ENCODE data around the gene OR13C4. TPM values are rescaled to one million over a fixed set of nuclear protein-coding genes. Genes with fewer than 3 reads are reported as not detected.
"Not testable (repeated sequence)": the region's sequence is repeated elsewhere in the genome, so short reads cannot be mapped to it uniquely, and the experiment has no call there.

OR13C4 gene
- total and polyA plus RNA-seq, 11 donors: not detected

DNA sequence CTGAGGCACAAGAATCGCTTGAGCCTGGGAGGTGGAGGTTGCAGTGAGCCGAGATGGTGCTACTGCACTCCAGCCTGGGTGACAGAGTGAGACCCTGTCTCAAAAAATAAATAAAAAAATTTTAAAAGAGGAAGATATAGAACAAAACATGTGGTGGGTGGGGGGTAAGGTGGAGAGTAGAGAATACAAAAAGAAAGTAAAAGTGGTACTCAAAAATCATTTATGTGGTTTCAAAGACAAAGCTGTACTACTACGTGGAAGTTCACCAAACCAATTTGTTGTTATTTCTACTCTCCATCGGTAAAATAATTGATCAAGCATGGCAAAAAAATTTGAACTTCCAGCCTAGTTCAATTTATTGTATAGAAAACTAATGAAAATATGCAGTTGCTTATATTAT lies 17.6 kb upstream of the OR13C4 start:
- DNase-seq (no peak), ATAC-seq (no peak)
- H3K4me1 ChIP-seq: no peaks in the 10 kb centered on the region
- H3K4me3 ChIP-seq: no peak overlapping the region
- intact Hi-C loops (cut with DNase I): no loop called here
- no peaks in the 10 kb centered on the region for H3K27me3 ChIP-seq
- TF ChIP-seq POLR2A (IDR thresholded peaks at IDR 0.05): no peak
- TF ChIP-seq, protein P1, sequence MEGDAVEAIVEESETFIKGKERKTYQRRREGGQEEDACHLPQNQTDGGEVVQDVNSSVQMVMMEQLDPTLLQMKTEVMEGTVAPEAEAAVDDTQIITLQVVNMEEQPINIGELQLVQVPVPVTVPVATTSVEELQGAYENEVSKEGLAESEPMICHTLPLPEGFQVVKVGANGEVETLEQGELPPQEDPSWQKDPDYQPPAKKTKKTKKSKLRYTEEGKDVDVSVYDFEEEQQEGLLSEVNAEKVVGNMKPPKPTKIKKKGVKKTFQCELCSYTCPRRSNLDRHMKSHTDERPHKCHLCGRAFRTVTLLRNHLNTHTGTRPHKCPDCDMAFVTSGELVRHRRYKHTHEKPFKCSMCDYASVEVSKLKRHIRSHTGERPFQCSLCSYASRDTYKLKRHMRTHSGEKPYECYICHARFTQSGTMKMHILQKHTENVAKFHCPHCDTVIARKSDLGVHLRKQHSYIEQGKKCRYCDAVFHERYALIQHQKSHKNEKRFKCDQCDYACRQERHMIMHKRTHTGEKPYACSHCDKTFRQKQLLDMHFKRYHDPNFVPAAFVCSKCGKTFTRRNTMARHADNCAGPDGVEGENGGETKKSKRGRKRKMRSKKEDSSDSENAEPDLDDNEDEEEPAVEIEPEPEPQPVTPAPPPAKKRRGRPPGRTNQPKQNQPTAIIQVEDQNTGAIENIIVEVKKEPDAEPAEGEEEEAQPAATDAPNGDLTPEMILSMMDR (IDR thresholded peaks at IDR 0.05): no peak
- H3K9me3 ChIP-seq: peaks cover 0 to 4% (median 0%) of the 10 kb centered on the region in 12 donors
- WGBS, 4 donors: 84 to 90% (median 87%) methylated on average over 4 of the region's 4 CpGs
- no peaks in the 10 kb centered on the region for H3K36me3 ChIP-seq
- H3K27ac ChIP-seq: no peak overlapping the region

DNA sequence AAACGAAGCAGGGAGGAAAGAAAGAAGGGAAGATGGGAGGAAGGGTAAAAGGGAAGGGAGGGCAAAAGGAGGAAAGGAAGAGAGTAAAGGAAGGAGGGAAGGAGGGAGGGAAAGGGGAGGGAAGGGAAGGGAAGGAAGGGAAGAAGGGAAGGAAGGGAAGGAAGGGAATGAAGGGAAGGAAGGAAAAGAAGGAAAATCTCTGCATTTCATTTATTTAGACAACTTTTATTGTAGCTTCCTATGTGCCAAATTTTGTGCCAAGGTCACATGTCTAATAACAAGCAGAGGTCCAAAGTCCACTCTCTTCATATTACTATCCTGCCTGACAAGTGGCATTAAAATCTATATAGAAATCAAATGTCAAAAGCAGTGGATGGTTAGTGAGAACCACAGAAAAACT lies 12.3 kb upstream of the OR13C4 start:
- intact Hi-C loops (cut with DNase I): no loop called here
- Histone ChIP-seq H3K27me3 (no peaks in the 10 kb centered on the region), H3K4me3 (no peak overlapping the region), H3K27ac (no peak overlapping the region), H3K9me3 (no peaks in the 10 kb centered on the region), H3K4me1 (no peaks in the 10 kb centered on the region), H3K36me3 (no peaks in the 10 kb centered on the region)
- ATAC-seq (no peak), DNase-seq (no peak)
- no peak for TF ChIP-seq POLR2A (IDR thresholded peaks at IDR 0.05)
- TF ChIP-seq, protein P1 (IDR thresholded peaks at IDR 0.05): no peak
- 32 to 44% (median 37%) methylated on average over 1 of the region's 1 CpG for WGBS, 4 donors

DNA sequence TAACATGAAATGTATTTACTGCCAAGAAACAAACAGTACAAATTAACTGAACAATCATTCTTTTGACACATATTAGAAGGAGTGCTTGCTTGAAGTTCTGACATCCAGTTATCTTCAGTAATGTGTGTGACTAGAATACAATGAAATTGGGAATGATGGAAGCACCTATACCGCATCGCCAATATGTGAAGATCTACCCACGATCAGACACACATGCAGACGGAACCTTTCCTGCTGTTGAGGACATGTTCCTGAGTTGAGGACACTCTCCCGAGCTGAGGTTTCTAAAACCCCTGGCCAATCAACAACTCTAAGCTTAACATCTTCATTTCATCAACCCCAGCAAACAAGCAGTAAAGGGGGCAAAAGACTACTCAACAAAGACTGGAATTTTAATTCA lies 9.7 kb upstream of the OR13C4 start, which contains the start of gene OR13C3:
TSS of gene OR13C3 (minus strand) at position 101 of the 400 bp plus-strand sequence. CDS start 133 bp downstream, outside the sequence.
- Histone ChIP-seq H3K4me1 (no peaks in the 10 kb centered on the region), H3K27me3 (no peaks in the 10 kb centered on the region), H3K27ac (no peak within 1 kb of the TSS), H3K4me3 (no peak within 1 kb of the TSS), H3K36me3 (no peaks in the 10 kb centered on the region), H3K9me3 (no peaks in the 10 kb centered on the region)
- ATAC-seq (no peak), DNase-seq (no peak)
- intact Hi-C loops (cut with DNase I): no loop called here
- WGBS, 4 donors: 84 to 89% (median 87%) methylated on average over 5 of the region's 5 CpGs
- TF ChIP-seq, protein P1 (IDR thresholded peaks at IDR 0.05): no peak
- no peak for TF ChIP-seq POLR2A (IDR thresholded peaks at IDR 0.05)

DNA sequence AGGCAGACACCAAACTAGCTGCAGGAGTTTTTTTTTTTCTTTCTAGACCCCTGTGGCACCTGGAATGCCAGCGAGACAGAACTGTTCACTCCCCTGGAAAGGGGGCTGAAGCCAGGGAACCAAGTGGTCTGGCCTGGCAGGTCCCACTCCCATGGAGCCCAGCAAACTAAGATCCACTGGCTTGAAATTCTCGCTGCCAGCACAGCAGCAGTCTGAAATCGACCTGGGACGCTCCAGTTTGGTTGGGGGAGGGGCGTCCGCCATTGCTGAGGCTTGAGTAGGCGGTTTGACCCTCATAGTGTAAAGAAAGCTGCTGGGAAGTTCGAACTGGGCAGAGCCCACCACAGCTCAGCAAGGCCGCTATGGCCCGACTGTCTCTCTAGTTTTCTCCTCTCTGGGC lies 6.8 kb downstream of the OR13C4 start:
- H3K4me1 ChIP-seq; H3K9me3 ChIP-seq; DNase-seq; H3K27me3 ChIP-seq; H3K4me3 ChIP-seq; H3K27ac ChIP-seq; H3K36me3 ChIP-seq; intact Hi-C loops (cut with DNase I); ATAC-seq: not testable (repeated sequence)
- 72 to 85% (median 83%) methylated on average over 5 to 10 of the region's 10 CpGs for WGBS, 4 donors

DNA sequence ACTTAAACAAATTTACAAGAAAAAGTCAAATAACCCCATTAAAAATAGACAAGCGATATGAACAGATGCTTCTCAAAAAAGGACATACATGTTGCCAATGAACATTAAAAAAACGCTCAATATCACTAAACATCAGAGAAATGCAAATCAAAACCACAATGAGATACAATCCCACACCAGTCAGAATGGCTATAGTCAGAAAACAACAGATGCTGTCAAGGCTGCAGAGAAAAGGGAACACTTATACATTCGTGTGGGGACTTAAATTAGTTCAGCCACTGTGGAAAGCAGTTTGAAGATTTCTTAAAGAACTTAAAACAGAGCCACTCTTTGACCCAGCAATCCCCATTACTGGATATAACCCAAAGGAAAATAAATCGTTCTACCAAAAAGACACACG lies 12.1 kb downstream of the OR13C4 start:
- 68 to 75% (median 71%) methylated on average over 5 of the region's 5 CpGs for WGBS, 4 donors
- Histone ChIP-seq H3K4me3 (no peak overlapping the region), H3K27ac (no peak overlapping the region), H3K9me3 (no peaks in the 10 kb centered on the region), H3K36me3 (no peaks in the 10 kb centered on the region), H3K27me3 (no peaks in the 10 kb centered on the region), H3K4me1 (no peaks in the 10 kb centered on the region)
- intact Hi-C loops (cut with DNase I): no loop called here
- DNase-seq: no peak
- TF ChIP-seq, protein P1 (IDR thresholded peaks at IDR 0.05): no peak
- no peak for TF ChIP-seq POLR2A (IDR thresholded peaks at IDR 0.05)
- ATAC-seq: no peak

Measured in heart left ventricle (tissue), 16 donors.